ENCODE results near the gene YPEL5.
A peak's percentile ranks its signal among the peaks of the same experiment; 100 is the strongest.
"Not testable (repeated sequence)": the region's sequence is repeated elsewhere in the genome, so short reads cannot be mapped to it uniquely, and the experiment has no call there.

YPEL5 gene

GRCh38 chr2:30146337-30147195 is at the start of gene YPEL5:
Gene YPEL5, plus strand, starts transcription at chr2:30147007. Its CDS starts 9,645 bp downstream, at chr2:30156652.
- Histone ChIP-seq H3K27me3 (ENCODE audit: control insufficient read depth in 1 of 2, insufficient read depth in 2 of 2, low read length in 2 of 2) (no peaks in the 10 kb centered on the region), H3K36me3 (ENCODE audit: control insufficient read depth in 1 of 2, insufficient read depth in 2 of 2, low read length in 2 of 2) (peaks cover 0 to 3% of the 10 kb centered on the region in 2 donors), H3K27ac (ENCODE audit: low read depth, low read length) (peak within 1 kb of the TSS; percentile 98), H3K9ac (ENCODE audit: low read depth in 1 of 2, low read length in 2 of 2) (peak within 1 kb of the TSS; percentile 81 to 85), H3K4me3 (ENCODE audit: low read depth in 1 of 2, low read length in 2 of 2) (peak within 1 kb of the TSS; percentile 76 to 78), H3K9me3 (ENCODE audit: control insufficient read depth in 1 of 2, low read length in 2 of 2) (no peaks in the 10 kb centered on the region), H3K4me1 (ENCODE audit: control insufficient read depth in 1 of 2, insufficient read depth in 2 of 2, low read length in 2 of 2) (peaks cover 29% of the 10 kb centered on the region in 2 donors)

DNA sequence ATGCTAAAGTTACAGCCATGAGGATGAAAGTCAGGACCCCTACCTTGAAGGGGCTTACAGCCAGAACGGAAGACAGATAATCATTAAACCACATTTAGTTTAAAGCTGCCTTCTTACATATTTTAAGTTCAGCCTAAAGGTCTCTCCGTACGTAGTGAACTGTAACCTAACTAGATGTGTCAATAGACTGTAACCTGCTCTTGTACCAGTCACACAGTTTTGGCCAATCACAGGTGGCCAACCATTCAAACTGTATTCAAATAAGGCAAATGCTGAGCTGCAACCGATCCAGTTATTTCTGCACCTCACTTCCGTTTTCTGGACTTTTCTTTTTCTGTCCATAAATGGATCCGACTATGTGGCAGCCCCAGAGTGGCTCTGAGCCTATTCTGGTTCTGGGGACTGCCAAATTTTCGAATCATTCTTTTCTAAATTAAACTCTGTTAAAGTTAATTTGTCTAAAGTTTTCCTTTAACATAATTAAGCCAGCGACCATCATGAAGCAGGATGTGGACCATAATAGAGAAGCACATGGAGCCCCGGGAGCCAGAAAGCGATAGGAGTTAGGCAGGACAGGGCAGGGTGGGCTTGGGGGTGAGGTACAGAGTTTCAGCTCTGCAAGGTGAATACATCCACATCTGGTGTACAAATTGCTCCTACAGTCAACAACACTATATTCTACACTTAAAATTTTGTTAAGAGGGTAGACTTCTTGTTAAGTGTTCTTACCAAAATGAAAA is 48.4 kb upstream of the YPEL5 start:
- Histone ChIP-seq H3K9ac (ENCODE audit: low read depth in 1 of 2, low read length in 2 of 2) (no peak overlapping the region), H3K36me3 (ENCODE audit: control insufficient read depth in 1 of 2, insufficient read depth in 2 of 2, low read length in 2 of 2) (no peaks in the 10 kb centered on the region), H3K27ac (ENCODE audit: low read depth, low read length) (no peak overlapping the region), H3K4me3 (ENCODE audit: low read depth in 1 of 2, low read length in 2 of 2) (no peak overlapping the region), H3K4me1 (ENCODE audit: control insufficient read depth in 1 of 2, insufficient read depth in 2 of 2, low read length in 2 of 2) (no peaks in the 10 kb centered on the region), H3K9me3 (ENCODE audit: control insufficient read depth in 1 of 2, low read length in 2 of 2) (no peaks in the 10 kb centered on the region), H3K27me3 (ENCODE audit: control insufficient read depth in 1 of 2, insufficient read depth in 2 of 2, low read length in 2 of 2) (peaks cover 0 to 13% of the 10 kb centered on the region in 2 donors)

- not testable (repeated sequence) for H3K4me3 ChIP-seq (ENCODE audit: low read depth in 1 of 2, low read length in 2 of 2); H3K9me3 ChIP-seq (ENCODE audit: control insufficient read depth in 1 of 2, low read length in 2 of 2); H3K36me3 ChIP-seq (ENCODE audit: control insufficient read depth in 1 of 2, insufficient read depth in 2 of 2, low read length in 2 of 2); H3K27ac ChIP-seq (ENCODE audit: low read depth, low read length); H3K4me1 ChIP-seq (ENCODE audit: control insufficient read depth in 1 of 2, insufficient read depth in 2 of 2, low read length in 2 of 2); H3K9ac ChIP-seq (ENCODE audit: low read depth in 1 of 2, low read length in 2 of 2)
- peaks cover 0 to 13% of the 10 kb centered on the region in 2 donors for H3K27me3 ChIP-seq (ENCODE audit: control insufficient read depth in 1 of 2, insufficient read depth in 2 of 2, low read length in 2 of 2)
Measured at GRCh38 chr2:30099366-30099765, 47.4 kb upstream of the YPEL5 start.

GRCh38 chr2:30100691-30101090 is 46.1 kb upstream of the YPEL5 start:
- H3K4me3 ChIP-seq (ENCODE audit: low read depth in 1 of 2, low read length in 2 of 2); H3K9me3 ChIP-seq (ENCODE audit: control insufficient read depth in 1 of 2, low read length in 2 of 2); H3K4me1 ChIP-seq (ENCODE audit: control insufficient read depth in 1 of 2, insufficient read depth in 2 of 2, low read length in 2 of 2); H3K36me3 ChIP-seq (ENCODE audit: control insufficient read depth in 1 of 2, insufficient read depth in 2 of 2, low read length in 2 of 2); H3K27ac ChIP-seq (ENCODE audit: low read depth, low read length); H3K9ac ChIP-seq (ENCODE audit: low read depth in 1 of 2, low read length in 2 of 2): not testable (repeated sequence)
- H3K27me3 ChIP-seq (ENCODE audit: control insufficient read depth in 1 of 2, insufficient read depth in 2 of 2, low read length in 2 of 2) = peaks cover 0 to 13% of the 10 kb centered on the region in 2 donors

DNA sequence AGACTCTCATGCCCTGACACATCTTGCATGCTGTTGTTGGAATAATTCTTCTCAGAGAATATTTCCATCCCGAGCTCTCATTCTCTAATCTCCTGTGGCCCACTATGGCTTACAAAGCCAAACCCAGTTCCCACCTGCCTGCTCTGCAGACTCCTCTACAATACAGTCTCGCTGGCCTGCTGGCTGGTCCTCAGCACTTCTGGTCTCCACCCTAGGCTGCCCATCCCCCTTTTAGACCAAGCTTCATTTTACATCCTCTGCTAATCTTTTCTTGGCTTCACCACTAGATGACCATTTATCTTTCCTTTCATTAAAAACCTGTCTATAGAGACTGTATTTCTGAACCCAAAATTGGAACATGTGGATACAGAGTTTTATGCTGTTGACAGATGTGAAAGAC is 42.5 kb upstream of the YPEL5 start:
- Histone ChIP-seq H3K36me3 (ENCODE audit: control insufficient read depth in 1 of 2, insufficient read depth in 2 of 2, low read length in 2 of 2) (no peaks in the 10 kb centered on the region), H3K4me1 (ENCODE audit: control insufficient read depth in 1 of 2, insufficient read depth in 2 of 2, low read length in 2 of 2) (no peaks in the 10 kb centered on the region)

DNA sequence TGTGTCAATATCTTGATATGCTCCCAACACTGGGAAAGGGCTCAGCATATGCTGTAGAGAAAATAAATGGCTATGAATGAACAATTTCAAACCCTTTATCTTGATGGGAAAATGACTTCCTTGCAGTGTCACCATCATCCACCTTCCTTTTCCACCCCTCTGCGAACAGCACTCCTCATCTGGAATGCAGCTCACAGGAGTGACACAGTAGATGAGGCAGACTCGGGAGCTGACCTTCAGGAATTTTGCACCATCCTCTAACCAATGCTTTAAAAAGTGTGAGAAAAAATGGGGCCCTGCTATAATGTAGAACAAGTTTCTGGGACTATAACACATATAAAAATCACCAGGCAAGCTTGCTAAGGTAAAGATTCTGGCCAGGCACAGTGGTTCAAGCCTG is 41.3 kb upstream of the YPEL5 start:
- H3K36me3 ChIP-seq (ENCODE audit: control insufficient read depth in 1 of 2, insufficient read depth in 2 of 2, low read length in 2 of 2) = no peaks in the 10 kb centered on the region
- no peak overlapping the region for H3K9ac ChIP-seq (ENCODE audit: low read depth in 1 of 2, low read length in 2 of 2)
- H3K4me3 ChIP-seq (ENCODE audit: low read depth in 1 of 2, low read length in 2 of 2) = no peak overlapping the region
- no peak overlapping the region for H3K27ac ChIP-seq (ENCODE audit: low read depth, low read length)
- H3K9me3 ChIP-seq (ENCODE audit: control insufficient read depth in 1 of 2, low read length in 2 of 2) = no peaks in the 10 kb centered on the region
- H3K27me3 ChIP-seq (ENCODE audit: control insufficient read depth in 1 of 2, insufficient read depth in 2 of 2, low read length in 2 of 2) = peaks cover 0 to 4% of the 10 kb centered on the region in 2 donors
- no peaks in the 10 kb centered on the region for H3K4me1 ChIP-seq (ENCODE audit: control insufficient read depth in 1 of 2, insufficient read depth in 2 of 2, low read length in 2 of 2)

More for the DNA sequence above, 42.5 kb upstream of the YPEL5 start:
- Histone ChIP-seq H3K4me3 (ENCODE audit: low read depth in 1 of 2, low read length in 2 of 2) (no peak overlapping the region), H3K9ac (ENCODE audit: low read depth in 1 of 2, low read length in 2 of 2) (no peak overlapping the region), H3K9me3 (ENCODE audit: control insufficient read depth in 1 of 2, low read length in 2 of 2) (no peaks in the 10 kb centered on the region), H3K27me3 (ENCODE audit: control insufficient read depth in 1 of 2, insufficient read depth in 2 of 2, low read length in 2 of 2) (peaks cover 0 to 4% of the 10 kb centered on the region in 2 donors), H3K27ac (ENCODE audit: low read depth, low read length) (no peak overlapping the region)

GRCh38 chr2:30106543-30106942 is 40.3 kb upstream of the YPEL5 start:
- Histone ChIP-seq H3K27me3 (ENCODE audit: control insufficient read depth in 1 of 2, insufficient read depth in 2 of 2, low read length in 2 of 2) (peaks cover 0 to 4% of the 10 kb centered on the region in 2 donors), H3K27ac (ENCODE audit: low read depth, low read length) (no peak overlapping the region), H3K4me3 (ENCODE audit: low read depth in 1 of 2, low read length in 2 of 2) (no peak overlapping the region), H3K9ac (ENCODE audit: low read depth in 1 of 2, low read length in 2 of 2) (no peak overlapping the region), H3K36me3 (ENCODE audit: control insufficient read depth in 1 of 2, insufficient read depth in 2 of 2, low read length in 2 of 2) (no peaks in the 10 kb centered on the region), H3K4me1 (ENCODE audit: control insufficient read depth in 1 of 2, insufficient read depth in 2 of 2, low read length in 2 of 2) (no peaks in the 10 kb centered on the region), H3K9me3 (ENCODE audit: control insufficient read depth in 1 of 2, low read length in 2 of 2) (no peaks in the 10 kb centered on the region)

DNA sequence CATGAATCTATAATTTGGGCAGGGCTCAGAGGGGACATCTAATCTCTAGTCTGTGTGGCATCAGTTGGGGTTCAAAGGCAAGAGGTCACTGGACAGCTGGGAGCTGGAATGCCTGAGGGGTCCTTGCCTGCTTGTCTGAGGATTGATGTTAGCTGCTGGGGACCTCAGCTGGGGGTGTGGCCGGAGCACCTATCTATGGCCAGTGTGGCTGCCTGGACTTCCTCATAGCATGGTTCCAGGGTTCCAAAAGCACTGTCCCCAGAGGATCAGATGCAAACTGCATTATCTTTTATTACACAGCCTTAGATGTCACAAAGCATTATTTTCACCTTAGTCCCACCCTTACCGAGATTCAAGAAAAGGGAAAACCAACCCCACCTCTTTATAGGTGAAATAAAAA is 38.6 kb upstream of the YPEL5 start:
- no peak overlapping the region for H3K27ac ChIP-seq (ENCODE audit: low read depth, low read length)
- peaks cover 0 to 4% of the 10 kb centered on the region in 2 donors for H3K27me3 ChIP-seq (ENCODE audit: control insufficient read depth in 1 of 2, insufficient read depth in 2 of 2, low read length in 2 of 2)
- no peaks in the 10 kb centered on the region for H3K4me1 ChIP-seq (ENCODE audit: control insufficient read depth in 1 of 2, insufficient read depth in 2 of 2, low read length in 2 of 2)
- no peaks in the 10 kb centered on the region for H3K9me3 ChIP-seq (ENCODE audit: control insufficient read depth in 1 of 2, low read length in 2 of 2)
- H3K36me3 ChIP-seq (ENCODE audit: control insufficient read depth in 1 of 2, insufficient read depth in 2 of 2, low read length in 2 of 2) = no peaks in the 10 kb centered on the region
- H3K9ac ChIP-seq (ENCODE audit: low read depth in 1 of 2, low read length in 2 of 2) = no peak overlapping the region
- no peak overlapping the region for H3K4me3 ChIP-seq (ENCODE audit: low read depth in 1 of 2, low read length in 2 of 2)

- Histone ChIP-seq H3K4me1 (ENCODE audit: control insufficient read depth in 1 of 2, insufficient read depth in 2 of 2, low read length in 2 of 2) (no peaks in the 10 kb centered on the region), H3K27me3 (ENCODE audit: control insufficient read depth in 1 of 2, insufficient read depth in 2 of 2, low read length in 2 of 2) (peaks cover 0 to 4% of the 10 kb centered on the region in 2 donors), H3K9me3 (ENCODE audit: control insufficient read depth in 1 of 2, low read length in 2 of 2) (no peaks in the 10 kb centered on the region), H3K9ac (ENCODE audit: low read depth in 1 of 2, low read length in 2 of 2) (no peak overlapping the region), H3K4me3 (ENCODE audit: low read depth in 1 of 2, low read length in 2 of 2) (no peak overlapping the region), H3K36me3 (ENCODE audit: control insufficient read depth in 1 of 2, insufficient read depth in 2 of 2, low read length in 2 of 2) (no peaks in the 10 kb centered on the region), H3K27ac (ENCODE audit: low read depth, low read length) (no peak overlapping the region)
Measured at GRCh38 chr2:30108851-30109250, 38.0 kb upstream of the YPEL5 start.

DNA sequence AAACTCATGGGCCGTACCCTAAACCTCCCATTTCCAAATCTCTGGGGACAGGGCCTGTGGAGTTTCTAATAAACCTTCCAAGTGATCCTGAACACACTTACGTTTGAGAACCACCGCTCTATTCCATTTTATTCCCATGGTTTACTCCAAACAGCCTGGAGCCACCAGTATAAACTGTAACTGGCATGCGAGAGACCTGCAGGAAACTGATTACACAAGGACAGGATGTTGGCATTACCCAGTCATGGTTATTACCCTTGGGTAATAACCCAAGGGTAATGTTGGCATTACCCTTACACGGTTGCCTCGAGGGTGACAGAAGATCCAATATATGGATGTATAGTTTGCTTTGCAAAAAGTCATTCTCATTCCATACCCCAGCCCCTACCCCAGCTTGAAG is 37.0 kb upstream of the YPEL5 start:
- Histone ChIP-seq H3K9me3 (ENCODE audit: control insufficient read depth in 1 of 2, low read length in 2 of 2) (no peaks in the 10 kb centered on the region), H3K27me3 (ENCODE audit: control insufficient read depth in 1 of 2, insufficient read depth in 2 of 2, low read length in 2 of 2) (peaks cover 0 to 4% of the 10 kb centered on the region in 2 donors), H3K27ac (ENCODE audit: low read depth, low read length) (no peak overlapping the region), H3K9ac (ENCODE audit: low read depth in 1 of 2, low read length in 2 of 2) (no peak overlapping the region), H3K4me1 (ENCODE audit: control insufficient read depth in 1 of 2, insufficient read depth in 2 of 2, low read length in 2 of 2) (no peaks in the 10 kb centered on the region), H3K4me3 (ENCODE audit: low read depth in 1 of 2, low read length in 2 of 2) (no peak overlapping the region), H3K36me3 (ENCODE audit: control insufficient read depth in 1 of 2, insufficient read depth in 2 of 2, low read length in 2 of 2) (no peaks in the 10 kb centered on the region)
